K562 (cell line): Measurements from ENCODE around the gene USP12. TPM values are rescaled to one million over a fixed set of nuclear protein-coding genes. Genes with fewer than 3 reads are reported as not detected.

Source experiments
- FOXP4 ChIP-seq: sonication (generic); formaldehyde crosslinking; IDR thresholded peaks from 2 replicates; pipeline ENCODE4 v1.8.0; 2022; ENCODE audit warnings: mild to moderate bottlenecking, missing genetic modification reagents, borderline replicate concordance
- NFE2L1 ChIP-seq: fragments of 450-650 bp; IDR thresholded peaks from 2 replicates; pipeline ENCODE4 v1.6.1; 2016; ENCODE audit warnings: missing genetic modification characterization, low read depth, mild to moderate bottlenecking, missing compliant biosample characterization, moderate library complexity, borderline replicate concordance
- NRF1 ChIP-seq, 2 experiments: fragments of 450-650 bp; IDR thresholded peaks in 1 of 2; conservative IDR thresholded peaks in 1 of 2; 2 replicates each; pipeline ENCODE4 v1.6.1; 2014; ENCODE audit warnings: mild to moderate bottlenecking in 2 of 2
- RBM39 ChIP-seq: fragments of 200-400 bp; formaldehyde crosslinking; optimal IDR thresholded peaks from 2 replicates; pipeline ENCODE3; 2018; ENCODE audit warnings: low read depth, low read length
- TCF7 ChIP-seq: sonication (generic); IDR thresholded peaks from 2 replicates; pipeline ENCODE4 v1.6.1; 2016; ENCODE audit warnings: antibody characterized with exemption, borderline replicate concordance
- XRCC3 ChIP-seq: fragments of 450-650 bp; IDR thresholded peaks from 2 replicates; pipeline ENCODE4 v1.6.1; 2017; ENCODE audit warnings: mild to moderate bottlenecking, moderate library complexity
- YY1 ChIP-seq, 3 experiments: IDR thresholded peaks; 2 replicates each; pipeline ENCODE4 v1.6.1; 2011; ENCODE audit warnings: low read length in 2 of 3, mild to moderate bottlenecking in 2 of 3, moderate library complexity in 2 of 3, borderline replicate concordance in 1 of 3, control low read depth in 1 of 3, low read depth in 1 of 3; ENCODE audit not compliant: insufficient read depth in 3 of 3, insufficient replicate concordance in 2 of 3, control insufficient read depth in 1 of 3, insufficient read length in 1 of 3; ENCODE audit errors: extremely low read depth in 1 of 3
- ZNF347 ChIP-seq: fragments of 450-650 bp; formaldehyde crosslinking; IDR thresholded peaks from 2 replicates; pipeline ENCODE4 v1.4.0; 2020; ENCODE audit warnings: low read depth, mild to moderate bottlenecking, moderate library complexity
- polyA plus RNA-seq, 8 experiments: library from polyadenylated mRNA; depleted of rRNA in 4 of 8; stranded (reverse) in 5 of 8; unstranded in 3 of 8; fragments of >200 nt; fragmentation: Nextera tagmentation in 2 of 8; fragmentation: Illumina TruSeq in 1 of 8; extraction: Ambion mirVana in 2 of 8; extraction: Trizol in 1 of 8; gene quantifications; 2 replicates each; pipeline versions ENCODE4 v1.2.1 to v1.2.3, GENCODE V29; 2011 to 2014; ENCODE audit warnings: inconsistent platforms in 1 of 8, missing spikeins in 1 of 8
- total RNA-seq, 7 experiments: library from RNA; depleted of rRNA in 6 of 7; stranded (reverse); fragments of >200 nt in 6 of 7; fragmentation: Illumina TruSeq in 2 of 7; extraction: Trizol in 2 of 7; gene quantifications; 2 replicates each; pipeline versions ENCODE4 v1.2.1 to v1.2.3, GENCODE V29; 2011 to 2021; ENCODE audit warnings: low replicate concordance in 1 of 7

The USP12 gene
- total and polyA plus RNA-seq, 9 of the 15 experiments (the other 6 are each of a cell fraction or from before 2014, with no cell fraction given), result 1.8 to 20.5 (median 13.3) TPM

GRCh38 chr13:27118428-27119054 is 53.1 kb downstream of the USP12 start (continued):
- TF ChIP-seq YY1 (IDR thresholded peaks at IDR 0.05; ENCODE audit: borderline replicate concordance in 1 of 3, control insufficient read depth in 1 of 3, extremely low read depth in 1 of 3, insufficient read depth in 3 of 3, insufficient read length in 1 of 3, insufficient replicate concordance in 2 of 3, low read depth in 1 of 3, low read length in 2 of 3) (no peak), XRCC3 (no peak), FOXP4 (CRISPR knock-in tag) (no peak), ZNF347 (CRISPR knock-in tag) (no peak), NFE2L1 (tag) (no peak), NRF1 (conservative IDR thresholded peaks at IDR 0.05 in 1 of 2, IDR thresholded peaks at IDR 0.05 in 1 of 2) (no peak), RBM39 (no peak), TCF7 (no peak)
